SK-N-MC (cell line): Measurements from ENCODE around the gene CACNA1C.

Experiments
- EZH2 ChIP-seq: fragments of 200-600 bp; sonication (generic); IDR thresholded peaks from one replicate; pipeline ENCODE4 v1.6.1; 2017; ENCODE audit warnings: antibody characterized with exemption
- FOXP2 ChIP-seq: optimal IDR thresholded peaks from 2 replicates; pipeline ENCODE3; 2011; ENCODE audit warnings: mild to moderate bottlenecking, moderate library complexity; ENCODE audit not compliant: insufficient read depth; ENCODE audit errors: extremely low read length, control extremely low read depth
- POLR2AphosphoS5 ChIP-seq: IDR thresholded peaks from 2 replicates; pipeline ENCODE4 v1.6.1; 2012; ENCODE audit warnings: mild to moderate bottlenecking, low read depth, low read length, borderline replicate concordance

GRCh38 chr12:2358986-2359658, 306.3 kb downstream of the CACNA1C start:
- no peak for TF ChIP-seq POLR2AphosphoS5
- TF ChIP-seq EZH2, result no peak
- no peak for TF ChIP-seq FOXP2
